Panc1 (cell line): Measurements from ENCODE around the gene CLDN3.

ENCODE experiments used
- CTCF ChIP-seq: fragments of 450-650 bp; IDR thresholded peaks from 2 replicates; pipeline ENCODE4 v1.5.1; 2017; ENCODE audit warnings: mild to moderate bottlenecking
- POLR2AphosphoS5 ChIP-seq: IDR thresholded peaks from 2 replicates; pipeline ENCODE4 v1.6.1; 2012; ENCODE audit warnings: mild to moderate bottlenecking, low read depth, low read length, moderate library complexity
- TCF7L2 ChIP-seq: IDR thresholded peaks from 2 replicates; pipeline ENCODE4 v1.6.1; 2011; ENCODE audit warnings: mild to moderate bottlenecking, low read depth, low read length, inconsistent platforms

GRCh38 chr7:73770002-73770859 lies at the start of gene CLDN3:
- no peak for TF ChIP-seq CTCF
- TF ChIP-seq POLR2AphosphoS5, result no peak
- TF ChIP-seq TCF7L2, result no peak
